Omental fat pad (tissue), 4 donors: Measurements from ENCODE around the gene AQP2. TPM values are rescaled to one million over a fixed set of nuclear protein-coding genes. Genes with fewer than 3 reads are reported as not detected.

Experiments
- ATAC-seq: fragments of 150-250 bp; one replicate; pipeline ENCODE4 v1.9.1; 2016; ENCODE audit warnings: mild to moderate bottlenecking, moderate library complexity; ENCODE audit not compliant: low FRiP score
- DNase-seq: peaks from one replicate; pipeline ENCODE4 v3.0.0-alpha.2; 2019; ENCODE audit warnings: low spot score
- total RNA-seq, 4 donors: library from RNA; depleted of rRNA; stranded (reverse); fragments of >200 nt; gene quantifications; one replicate each; pipeline ENCODE4 v1.1.0, GENCODE V29; 2016
- TF ChIP-seq, protein P1 (sequence below), 3 donors: fragments of 450-650 bp; IDR thresholded peaks; one replicate each; pipeline ENCODE4 v1.5.1; 2016 to 2017; ENCODE audit warnings: antibody characterized with exemption in 3 of 3, mild to moderate bottlenecking in 3 of 3, moderate library complexity in 2 of 3

The AQP2 gene
- total RNA-seq, 4 donors from 2014 or later = not detected

DNA sequence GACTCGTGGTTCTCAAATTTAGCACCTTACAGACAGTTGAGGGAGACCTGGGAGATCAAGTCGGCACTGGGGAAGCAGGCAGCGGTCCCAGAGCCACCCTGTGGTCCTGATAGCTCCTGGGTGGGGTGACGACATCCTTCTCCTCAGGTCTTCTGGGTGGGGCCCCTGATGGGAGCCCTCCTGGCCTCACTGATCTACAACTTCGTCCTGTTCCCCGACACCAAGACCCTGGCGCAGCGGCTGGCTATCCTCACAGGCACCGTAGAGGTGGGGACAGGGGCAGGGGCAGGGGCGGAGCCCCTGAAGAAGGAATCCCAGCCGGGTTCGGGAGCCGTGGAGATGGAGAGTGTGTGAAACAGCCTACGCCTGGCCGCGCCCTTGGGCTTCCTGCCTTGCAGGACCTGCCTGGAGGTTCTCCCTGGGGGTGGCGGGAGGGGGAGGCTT, 24.8 kb downstream of the AQP2 start:
- no peak for DNase-seq
- ATAC-seq = no peak
- TF ChIP-seq, protein P1, sequence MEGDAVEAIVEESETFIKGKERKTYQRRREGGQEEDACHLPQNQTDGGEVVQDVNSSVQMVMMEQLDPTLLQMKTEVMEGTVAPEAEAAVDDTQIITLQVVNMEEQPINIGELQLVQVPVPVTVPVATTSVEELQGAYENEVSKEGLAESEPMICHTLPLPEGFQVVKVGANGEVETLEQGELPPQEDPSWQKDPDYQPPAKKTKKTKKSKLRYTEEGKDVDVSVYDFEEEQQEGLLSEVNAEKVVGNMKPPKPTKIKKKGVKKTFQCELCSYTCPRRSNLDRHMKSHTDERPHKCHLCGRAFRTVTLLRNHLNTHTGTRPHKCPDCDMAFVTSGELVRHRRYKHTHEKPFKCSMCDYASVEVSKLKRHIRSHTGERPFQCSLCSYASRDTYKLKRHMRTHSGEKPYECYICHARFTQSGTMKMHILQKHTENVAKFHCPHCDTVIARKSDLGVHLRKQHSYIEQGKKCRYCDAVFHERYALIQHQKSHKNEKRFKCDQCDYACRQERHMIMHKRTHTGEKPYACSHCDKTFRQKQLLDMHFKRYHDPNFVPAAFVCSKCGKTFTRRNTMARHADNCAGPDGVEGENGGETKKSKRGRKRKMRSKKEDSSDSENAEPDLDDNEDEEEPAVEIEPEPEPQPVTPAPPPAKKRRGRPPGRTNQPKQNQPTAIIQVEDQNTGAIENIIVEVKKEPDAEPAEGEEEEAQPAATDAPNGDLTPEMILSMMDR (IDR thresholded peaks at IDR 0.05) = no peak

DNA sequence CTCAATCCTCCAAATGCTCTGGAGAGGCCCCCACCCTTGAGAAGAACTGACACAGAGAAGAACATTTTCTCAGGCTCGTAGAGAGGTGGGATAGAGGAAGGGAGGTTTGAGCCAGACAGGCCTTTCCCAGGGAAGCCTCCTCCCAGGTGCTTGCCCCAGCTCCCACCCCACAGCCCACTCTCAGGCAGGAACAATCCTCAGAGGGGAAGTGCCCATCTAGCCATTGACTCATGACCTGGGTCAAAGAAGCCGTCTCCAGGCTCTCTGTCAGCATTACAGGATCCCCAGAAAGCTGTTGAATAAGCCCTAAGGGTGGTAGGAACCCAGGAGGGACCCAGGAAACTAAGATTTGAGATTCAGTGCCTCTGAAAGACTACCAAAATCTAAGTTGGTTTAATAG, 26.0 kb downstream of the AQP2 start:
- DNase-seq = no peak
- no peak for ATAC-seq
- TF ChIP-seq, protein P1 (IDR thresholded peaks at IDR 0.05) = no peak

DNA sequence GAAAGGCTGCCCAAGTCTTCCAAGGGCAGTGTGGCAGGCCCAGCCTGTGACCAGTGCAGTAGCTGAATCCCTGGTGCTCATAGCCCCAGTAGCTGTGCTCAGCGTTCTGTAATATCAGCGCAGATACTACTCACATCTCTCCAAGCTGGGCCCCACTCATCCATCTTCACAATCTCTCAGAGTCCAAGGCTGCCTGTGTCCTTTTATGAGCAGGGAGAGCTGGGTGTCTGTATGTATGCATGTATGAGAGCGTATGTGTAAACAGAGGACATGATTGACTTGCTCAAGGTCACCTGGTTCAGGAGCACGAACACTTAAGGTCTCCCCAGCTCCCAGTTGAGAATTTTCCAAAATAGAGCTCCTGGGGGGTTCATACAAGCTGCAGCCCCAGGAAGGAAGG, 27.6 kb downstream of the AQP2 start:
- ATAC-seq = no peak
- DNase-seq = no peak
- TF ChIP-seq, protein P1 (IDR thresholded peaks at IDR 0.05) = no peak

DNA sequence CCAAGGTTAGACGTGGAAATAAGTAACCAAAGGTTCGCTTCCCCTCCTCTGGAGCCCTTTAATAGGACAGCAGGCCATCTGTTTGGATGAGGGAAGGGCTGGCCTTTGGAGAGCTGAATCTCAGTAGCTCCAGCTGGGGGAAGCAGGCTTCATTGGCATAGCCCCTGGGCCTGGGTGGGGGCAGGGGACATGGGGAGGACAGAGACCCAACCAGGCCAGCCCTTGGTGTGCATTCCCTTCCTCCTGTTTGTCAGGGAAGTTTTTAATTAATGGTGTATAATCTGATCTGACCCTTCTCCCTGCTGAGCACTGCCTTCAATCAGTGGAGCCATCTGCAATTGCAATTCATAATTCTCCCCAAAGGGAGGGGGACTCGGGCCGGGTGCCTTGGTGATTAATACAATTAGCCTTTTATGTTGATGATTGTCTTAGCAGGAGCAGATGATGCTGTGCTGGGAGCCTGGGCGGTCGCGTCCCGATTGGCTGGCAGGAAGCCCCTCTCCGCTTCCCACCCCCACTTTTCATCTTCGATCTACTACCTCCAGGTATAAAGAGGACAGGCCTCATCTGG, 28.6 kb downstream of the AQP2 start:
- ATAC-seq (no peak), DNase-seq (no peak)
- TF ChIP-seq, protein P1 (IDR thresholded peaks at IDR 0.05) = no peak

DNA sequence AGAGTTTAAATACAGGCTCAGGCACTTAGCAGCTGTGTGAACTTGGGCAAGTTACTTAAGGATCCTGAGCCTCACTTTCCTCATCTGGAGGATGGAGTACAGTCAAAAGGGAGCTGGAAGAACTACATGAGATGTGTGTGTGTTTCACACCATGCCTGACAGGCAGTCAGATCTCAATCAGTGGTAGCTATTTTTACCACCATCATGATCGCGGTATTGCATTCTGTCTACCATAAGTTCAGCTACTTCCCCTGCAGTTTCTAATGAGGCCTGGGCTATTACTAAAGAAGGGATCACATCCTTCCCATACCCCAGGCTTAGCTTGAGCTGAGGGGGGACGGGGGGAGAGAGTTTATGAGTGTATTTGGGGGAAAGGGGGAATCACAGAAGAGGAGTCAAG, 29.3 kb downstream of the AQP2 start:
- TF ChIP-seq, protein P1 (IDR thresholded peaks at IDR 0.05) = no peak
- DNase-seq (no peak), ATAC-seq (no peak)

DNA sequence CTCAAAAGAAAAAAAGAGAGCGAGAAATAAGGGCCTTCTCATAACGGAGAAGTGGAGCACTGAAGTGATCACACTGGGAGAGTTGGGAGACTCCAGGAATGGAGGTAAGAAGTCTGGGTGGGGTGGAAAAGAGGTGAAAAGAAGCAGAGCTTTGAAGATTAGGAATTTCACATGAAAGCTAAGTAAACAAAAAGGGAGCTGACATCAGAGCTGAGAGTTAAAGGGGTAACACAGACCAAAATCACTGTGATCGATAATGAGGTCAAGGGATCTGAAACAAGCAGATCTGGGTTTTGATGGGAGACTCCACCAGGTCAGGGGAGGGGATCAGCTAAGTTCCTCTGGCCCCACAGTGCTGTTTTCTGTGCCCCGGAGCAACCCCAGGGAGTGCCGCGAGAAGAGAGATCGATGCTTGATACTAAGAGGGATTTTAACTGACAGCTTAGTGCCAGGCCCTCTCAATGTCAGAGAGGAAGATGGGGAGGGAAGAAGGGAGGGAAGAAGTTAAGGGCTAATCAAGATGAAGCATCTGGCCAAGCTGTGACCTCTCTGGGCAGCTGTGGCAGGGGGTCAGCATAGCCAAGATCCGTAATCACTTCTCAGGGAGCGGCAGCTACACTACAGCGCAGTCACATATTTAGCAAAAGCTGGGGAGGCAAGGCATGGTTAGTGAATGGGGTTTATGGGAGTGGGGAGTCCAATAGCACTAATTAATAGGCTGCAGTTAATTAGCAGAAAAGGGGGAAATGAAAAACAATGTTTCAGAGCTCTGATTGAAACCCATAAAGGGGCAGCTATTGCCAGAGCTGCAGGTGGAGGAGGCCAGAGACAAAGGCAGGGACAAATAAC, 30.2 kb downstream of the AQP2 start:
- TF ChIP-seq, protein P1 (IDR thresholded peaks at IDR 0.05) = no peak
- ATAC-seq = no peak
- DNase-seq = no peak
